GM10266 (cell line): ENCODE data around the gene CCNQ.

Experiments
- DNase-seq: peaks from one replicate; pipeline ENCODE4 v3.0.0; 2012; ENCODE audit errors: extremely low spot score
- TF ChIP-seq, protein P1 (sequence below): IDR thresholded peaks from 2 replicates; pipeline ENCODE4 v1.5.1; 2012; ENCODE audit warnings: mild to moderate bottlenecking, low read depth; ENCODE audit not compliant: control insufficient read depth, insufficient read depth; ENCODE audit errors: missing control alignments

CCNQ gene

DNA sequence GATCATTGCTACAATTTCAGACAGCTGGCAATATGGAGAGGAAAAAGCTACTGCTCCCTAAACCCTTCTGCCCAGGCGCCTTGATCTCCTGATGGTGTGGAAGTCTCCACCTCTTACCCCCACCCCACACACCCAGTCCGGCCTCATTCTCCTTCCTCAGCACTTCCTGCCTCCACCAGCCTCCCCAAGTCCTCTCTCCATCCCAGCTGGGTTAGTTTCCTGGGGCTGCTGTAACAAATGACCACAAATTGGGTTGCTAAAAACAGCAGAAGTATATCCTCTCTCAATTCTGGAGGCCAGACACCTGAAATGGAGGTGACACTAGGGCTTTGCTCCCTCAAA is 1.1 kb upstream of the CCNQ start:
- TF ChIP-seq, protein P1, sequence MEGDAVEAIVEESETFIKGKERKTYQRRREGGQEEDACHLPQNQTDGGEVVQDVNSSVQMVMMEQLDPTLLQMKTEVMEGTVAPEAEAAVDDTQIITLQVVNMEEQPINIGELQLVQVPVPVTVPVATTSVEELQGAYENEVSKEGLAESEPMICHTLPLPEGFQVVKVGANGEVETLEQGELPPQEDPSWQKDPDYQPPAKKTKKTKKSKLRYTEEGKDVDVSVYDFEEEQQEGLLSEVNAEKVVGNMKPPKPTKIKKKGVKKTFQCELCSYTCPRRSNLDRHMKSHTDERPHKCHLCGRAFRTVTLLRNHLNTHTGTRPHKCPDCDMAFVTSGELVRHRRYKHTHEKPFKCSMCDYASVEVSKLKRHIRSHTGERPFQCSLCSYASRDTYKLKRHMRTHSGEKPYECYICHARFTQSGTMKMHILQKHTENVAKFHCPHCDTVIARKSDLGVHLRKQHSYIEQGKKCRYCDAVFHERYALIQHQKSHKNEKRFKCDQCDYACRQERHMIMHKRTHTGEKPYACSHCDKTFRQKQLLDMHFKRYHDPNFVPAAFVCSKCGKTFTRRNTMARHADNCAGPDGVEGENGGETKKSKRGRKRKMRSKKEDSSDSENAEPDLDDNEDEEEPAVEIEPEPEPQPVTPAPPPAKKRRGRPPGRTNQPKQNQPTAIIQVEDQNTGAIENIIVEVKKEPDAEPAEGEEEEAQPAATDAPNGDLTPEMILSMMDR, result no peak
- DNase-seq, result no peak

DNA sequence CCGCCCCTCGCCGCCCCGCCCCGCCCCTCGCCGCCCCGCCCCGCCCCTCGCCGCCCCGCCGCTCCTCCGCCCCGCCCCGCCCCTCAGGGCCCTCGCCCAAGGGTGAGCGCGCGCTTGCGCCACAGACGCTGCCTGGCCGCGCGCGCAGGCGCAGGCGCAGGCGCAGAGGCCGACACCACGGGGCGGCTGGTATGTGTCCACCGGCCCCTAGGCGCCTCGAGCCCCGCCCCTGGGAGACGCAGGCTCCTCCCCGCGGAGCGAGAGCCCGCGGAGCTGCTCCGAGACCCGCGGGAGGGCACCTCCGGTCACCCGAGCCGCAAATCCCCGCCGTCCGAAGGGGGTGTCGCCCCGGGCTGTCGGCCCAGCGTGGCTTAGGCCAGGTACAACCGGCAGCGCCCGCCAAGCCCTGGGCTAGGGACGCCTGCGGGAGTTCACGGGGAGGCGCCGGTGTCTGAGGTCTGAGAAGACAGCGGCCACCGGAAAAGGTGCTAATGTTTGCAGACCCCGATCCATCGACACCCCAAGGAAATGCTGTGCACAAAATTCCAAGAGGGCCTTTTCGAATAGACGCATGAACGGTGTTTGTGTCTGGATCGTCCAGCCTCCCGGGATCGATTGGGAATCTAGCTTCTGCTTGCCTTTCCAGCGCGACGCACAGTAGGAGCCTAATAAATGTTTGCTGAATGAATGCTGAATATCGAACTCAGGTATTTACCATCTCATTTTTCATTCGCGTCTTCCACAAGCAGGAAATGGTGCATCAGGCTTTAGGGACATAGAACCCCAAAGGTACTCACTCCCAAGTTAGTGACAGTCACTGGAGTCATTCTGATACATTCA is 473 bp upstream of the CCNQ start:
- peak; percentile 96 for DNase-seq
- TF ChIP-seq, protein P1, result no peak

DNA sequence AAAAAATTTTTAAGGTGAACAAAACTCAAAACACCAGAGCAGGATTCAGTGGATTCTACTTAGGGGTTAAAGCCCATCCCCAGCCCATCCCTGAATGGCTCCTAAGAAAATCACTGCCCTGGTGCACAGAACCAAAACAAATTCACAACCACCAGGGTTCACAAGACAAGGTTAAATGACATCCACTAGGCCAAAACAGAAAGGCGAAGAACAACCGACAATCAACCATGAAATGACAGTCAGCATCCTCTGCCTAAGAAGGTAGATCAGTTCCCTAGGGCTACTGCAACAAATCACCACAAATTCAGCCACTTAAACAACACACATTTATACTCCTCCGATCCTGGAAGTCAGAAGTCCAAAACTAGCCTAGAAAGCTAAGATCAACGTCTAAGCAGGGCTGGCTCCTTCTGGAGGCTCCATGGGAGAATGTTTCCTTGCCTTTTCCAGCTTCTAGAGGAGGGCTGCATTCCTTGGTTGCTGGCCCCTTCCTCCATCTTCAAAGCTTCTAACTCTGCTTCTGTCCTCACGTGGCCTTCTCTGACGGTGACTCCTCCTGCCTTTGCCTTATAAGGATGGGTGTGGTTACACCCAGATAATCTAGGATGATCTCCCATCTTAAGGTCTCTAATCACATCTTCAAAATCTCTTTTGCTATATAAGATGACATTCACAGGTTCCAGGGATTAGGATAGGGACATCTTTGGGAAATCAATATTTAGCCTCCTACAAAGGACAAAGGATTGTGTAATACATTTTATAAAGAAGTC is 1.8 kb downstream of the CCNQ start:
- DNase-seq, result no peak

DNA sequence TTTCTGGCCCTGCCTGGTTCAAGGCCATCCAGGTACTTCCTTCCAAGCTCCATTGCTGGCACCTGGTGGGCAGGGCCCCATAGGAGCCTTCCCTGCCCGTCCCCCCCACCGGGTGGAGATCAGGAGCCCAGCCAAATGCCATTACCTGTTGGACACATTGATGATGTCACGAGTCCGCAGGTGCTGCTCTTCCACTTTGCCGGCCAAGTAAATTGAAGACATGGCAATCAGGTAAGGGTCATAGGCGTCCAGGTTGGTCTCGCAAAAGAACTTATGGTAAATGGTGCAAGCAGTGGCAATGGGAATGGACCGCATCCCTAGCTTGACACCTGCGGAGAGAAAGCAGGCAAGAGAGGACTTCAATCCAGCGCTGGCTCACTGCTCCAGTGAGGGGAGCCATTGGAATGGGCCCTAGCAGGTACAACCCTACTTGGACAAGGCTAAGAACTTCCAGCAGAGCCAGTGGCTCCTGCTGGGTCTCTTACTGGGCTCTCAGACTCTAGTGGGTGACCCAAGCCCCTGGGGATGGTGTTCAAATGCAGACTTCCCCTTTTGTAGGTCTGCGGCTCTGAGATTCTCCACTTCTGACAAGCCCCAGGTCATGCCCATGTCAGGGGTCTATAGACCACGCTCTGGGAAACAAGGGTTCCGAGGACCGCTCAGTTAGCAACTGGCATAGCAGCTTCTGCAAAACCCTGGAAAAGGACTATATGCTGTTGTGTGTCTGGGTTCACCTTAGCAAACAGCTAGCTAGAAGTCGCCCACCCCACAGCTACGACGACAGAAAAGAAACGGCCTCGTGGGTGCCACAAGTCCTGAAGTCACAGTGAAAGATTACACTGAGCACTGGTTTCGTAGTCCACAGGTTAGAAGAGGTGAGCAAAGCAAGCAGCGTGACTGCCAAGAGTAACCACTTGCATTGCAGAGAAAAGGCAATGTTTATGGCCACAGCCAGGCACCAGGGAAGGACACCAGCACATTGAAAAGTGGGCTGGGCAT is 2.8 kb downstream of the CCNQ start:
- no peak for DNase-seq
- TF ChIP-seq, protein P1, result no peak

More for the DNA sequence above, 1.8 kb downstream of the CCNQ start:
- TF ChIP-seq, protein P1, result no peak

DNA sequence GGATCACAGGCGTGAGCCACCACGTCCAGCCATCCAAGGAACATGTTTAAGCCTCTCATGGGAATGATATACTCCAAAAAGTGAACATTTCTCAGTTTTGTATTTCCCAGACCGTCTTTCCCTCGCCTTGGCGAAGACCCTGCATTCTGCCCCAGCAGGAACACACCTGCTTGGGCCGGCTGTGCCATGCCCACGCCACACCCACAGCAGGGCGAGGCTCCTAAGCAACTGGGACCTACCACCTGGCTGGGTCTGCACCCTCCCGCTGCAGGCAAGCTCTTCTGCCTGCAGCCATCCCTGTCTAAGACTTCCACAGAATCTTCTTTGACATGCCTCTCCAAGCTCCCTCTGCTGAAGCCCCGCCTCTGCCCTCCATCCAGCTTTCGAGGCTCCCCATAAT is 3.6 kb downstream of the CCNQ start:
- TF ChIP-seq, protein P1, result no peak
- no peak for DNase-seq

DNA sequence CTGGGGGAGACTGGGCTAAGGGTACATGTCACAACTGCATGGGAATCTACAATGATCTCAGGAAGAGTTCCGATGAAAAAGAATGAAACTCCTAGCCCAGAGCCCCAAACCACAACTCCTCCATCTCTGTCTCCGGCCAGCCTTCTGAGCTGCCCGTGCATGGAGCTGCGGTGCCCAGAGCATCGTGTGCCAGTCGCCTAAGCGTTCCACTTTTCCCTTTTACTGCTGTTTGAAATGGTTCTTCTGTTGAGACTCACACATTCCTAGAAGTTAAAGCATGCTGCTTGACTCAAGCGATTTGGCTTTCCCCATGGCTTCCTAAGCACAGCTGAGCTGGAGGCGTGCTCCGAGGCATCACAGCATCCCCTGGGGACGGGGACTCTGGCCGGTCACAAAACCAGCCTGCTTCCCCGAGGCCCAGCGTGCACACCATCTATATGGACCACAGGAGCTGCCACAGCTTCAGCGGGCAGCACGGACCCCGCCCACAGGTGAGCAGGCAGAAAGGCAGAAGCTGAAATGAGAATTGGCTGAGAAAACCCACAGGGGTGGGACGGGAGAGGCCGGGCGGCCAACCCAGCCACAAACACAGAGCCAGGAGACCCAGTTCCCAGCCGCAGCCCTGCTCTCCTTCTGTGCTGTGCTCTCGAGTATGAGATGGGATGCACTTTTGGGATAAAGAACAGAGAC is 5.0 kb downstream of the CCNQ start:
- no peak for DNase-seq
- TF ChIP-seq, protein P1, result no peak
